Uterus (tissue), 2 donors: ENCODE results near the gene DDX28.
"Not testable (repeated sequence)": the region's sequence is repeated elsewhere in the genome, so short reads cannot be mapped to it uniquely, and the experiment has no call there.

Experiments
- POLR2A ChIP-seq, 2 donors: fragments of 450-650 bp; IDR thresholded peaks; one replicate each; pipeline ENCODE4 v1.6.1; 2016; ENCODE audit warnings: antibody characterized with exemption in 2 of 2, mild to moderate bottlenecking in 1 of 2, moderate library complexity in 1 of 2
- TF ChIP-seq, protein P1 (sequence below), 4 experiments: fragments of 200-600 bp in 2 of 4; fragments of 450-650 bp in 2 of 4; sonication (generic) in 2 of 4; IDR thresholded peaks; one replicate each; pipeline ENCODE4 v1.5.1; 2016 to 2019; ENCODE audit warnings: antibody characterized with exemption in 4 of 4, mild to moderate bottlenecking in 2 of 4, moderate library complexity in 1 of 4

DNA sequence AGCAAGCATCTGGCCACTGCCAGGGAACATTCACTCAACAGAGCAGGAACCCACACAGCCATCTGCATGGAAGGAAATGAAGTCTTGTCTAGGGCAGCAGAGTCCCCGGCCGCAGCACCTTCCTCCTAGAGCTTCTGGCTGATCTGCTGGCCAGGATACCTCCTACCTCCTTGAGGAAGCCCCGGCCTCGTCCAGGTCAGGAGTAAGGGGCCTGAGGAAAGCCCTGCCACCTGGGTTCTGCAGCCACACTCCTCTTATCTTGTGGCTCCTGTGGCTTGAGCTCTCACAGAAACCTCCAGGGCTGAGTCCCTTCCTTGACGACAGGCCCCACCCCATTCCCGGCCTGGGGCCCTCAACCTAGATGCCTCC, 29.0 kb downstream of the DDX28 start:
- TF ChIP-seq, protein P1, sequence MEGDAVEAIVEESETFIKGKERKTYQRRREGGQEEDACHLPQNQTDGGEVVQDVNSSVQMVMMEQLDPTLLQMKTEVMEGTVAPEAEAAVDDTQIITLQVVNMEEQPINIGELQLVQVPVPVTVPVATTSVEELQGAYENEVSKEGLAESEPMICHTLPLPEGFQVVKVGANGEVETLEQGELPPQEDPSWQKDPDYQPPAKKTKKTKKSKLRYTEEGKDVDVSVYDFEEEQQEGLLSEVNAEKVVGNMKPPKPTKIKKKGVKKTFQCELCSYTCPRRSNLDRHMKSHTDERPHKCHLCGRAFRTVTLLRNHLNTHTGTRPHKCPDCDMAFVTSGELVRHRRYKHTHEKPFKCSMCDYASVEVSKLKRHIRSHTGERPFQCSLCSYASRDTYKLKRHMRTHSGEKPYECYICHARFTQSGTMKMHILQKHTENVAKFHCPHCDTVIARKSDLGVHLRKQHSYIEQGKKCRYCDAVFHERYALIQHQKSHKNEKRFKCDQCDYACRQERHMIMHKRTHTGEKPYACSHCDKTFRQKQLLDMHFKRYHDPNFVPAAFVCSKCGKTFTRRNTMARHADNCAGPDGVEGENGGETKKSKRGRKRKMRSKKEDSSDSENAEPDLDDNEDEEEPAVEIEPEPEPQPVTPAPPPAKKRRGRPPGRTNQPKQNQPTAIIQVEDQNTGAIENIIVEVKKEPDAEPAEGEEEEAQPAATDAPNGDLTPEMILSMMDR (IDR thresholded peaks at IDR 0.05), result not testable (repeated sequence)
- not testable (repeated sequence) for TF ChIP-seq POLR2A (IDR thresholded peaks at IDR 0.05)
